Neural cell (in vitro differentiated cells): ENCODE data around the gene ZNF496.

ENCODE experiments used
- TAF1 ChIP-seq: IDR thresholded peaks from 2 replicates; pipeline ENCODE4 v1.6.1; 2012; ENCODE audit warnings: low read depth
- TF ChIP-seq, protein P1 (sequence below): fragments of 450-650 bp; IDR thresholded peaks from 2 replicates; pipeline ENCODE4 v1.5.1; 2014; ENCODE audit warnings: antibody characterized with exemption, mild to moderate bottlenecking, moderate library complexity; ENCODE audit not compliant: poor library complexity, severe bottlenecking
- TF ChIP-seq, protein P2 (sequence below): IDR thresholded peaks from 2 replicates; pipeline ENCODE4 v1.6.1; 2012; ENCODE audit warnings: borderline replicate concordance

DNA sequence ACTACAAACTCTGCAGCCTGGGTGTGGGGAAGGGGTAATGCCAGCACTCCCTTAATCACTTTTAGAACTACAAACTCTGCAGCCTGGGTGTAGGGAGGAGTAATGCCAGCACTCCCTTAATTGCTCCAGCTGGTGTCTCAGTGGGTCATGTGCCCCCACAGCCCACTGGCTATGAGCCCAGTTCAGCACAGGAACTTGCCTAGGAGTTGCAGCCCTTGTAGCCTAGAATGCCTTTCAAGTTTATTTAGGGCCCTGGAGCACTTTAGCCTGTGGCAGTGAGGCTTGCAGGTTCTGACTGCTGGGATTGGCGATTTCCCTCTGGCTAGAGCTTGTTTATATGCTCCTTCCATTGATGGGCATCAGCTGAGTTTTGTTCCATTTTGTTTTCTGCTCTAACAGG, 58.7 kb downstream of the ZNF496 start:
- TF ChIP-seq, protein P1, sequence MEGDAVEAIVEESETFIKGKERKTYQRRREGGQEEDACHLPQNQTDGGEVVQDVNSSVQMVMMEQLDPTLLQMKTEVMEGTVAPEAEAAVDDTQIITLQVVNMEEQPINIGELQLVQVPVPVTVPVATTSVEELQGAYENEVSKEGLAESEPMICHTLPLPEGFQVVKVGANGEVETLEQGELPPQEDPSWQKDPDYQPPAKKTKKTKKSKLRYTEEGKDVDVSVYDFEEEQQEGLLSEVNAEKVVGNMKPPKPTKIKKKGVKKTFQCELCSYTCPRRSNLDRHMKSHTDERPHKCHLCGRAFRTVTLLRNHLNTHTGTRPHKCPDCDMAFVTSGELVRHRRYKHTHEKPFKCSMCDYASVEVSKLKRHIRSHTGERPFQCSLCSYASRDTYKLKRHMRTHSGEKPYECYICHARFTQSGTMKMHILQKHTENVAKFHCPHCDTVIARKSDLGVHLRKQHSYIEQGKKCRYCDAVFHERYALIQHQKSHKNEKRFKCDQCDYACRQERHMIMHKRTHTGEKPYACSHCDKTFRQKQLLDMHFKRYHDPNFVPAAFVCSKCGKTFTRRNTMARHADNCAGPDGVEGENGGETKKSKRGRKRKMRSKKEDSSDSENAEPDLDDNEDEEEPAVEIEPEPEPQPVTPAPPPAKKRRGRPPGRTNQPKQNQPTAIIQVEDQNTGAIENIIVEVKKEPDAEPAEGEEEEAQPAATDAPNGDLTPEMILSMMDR, result no peak
- TF ChIP-seq, protein P2, sequence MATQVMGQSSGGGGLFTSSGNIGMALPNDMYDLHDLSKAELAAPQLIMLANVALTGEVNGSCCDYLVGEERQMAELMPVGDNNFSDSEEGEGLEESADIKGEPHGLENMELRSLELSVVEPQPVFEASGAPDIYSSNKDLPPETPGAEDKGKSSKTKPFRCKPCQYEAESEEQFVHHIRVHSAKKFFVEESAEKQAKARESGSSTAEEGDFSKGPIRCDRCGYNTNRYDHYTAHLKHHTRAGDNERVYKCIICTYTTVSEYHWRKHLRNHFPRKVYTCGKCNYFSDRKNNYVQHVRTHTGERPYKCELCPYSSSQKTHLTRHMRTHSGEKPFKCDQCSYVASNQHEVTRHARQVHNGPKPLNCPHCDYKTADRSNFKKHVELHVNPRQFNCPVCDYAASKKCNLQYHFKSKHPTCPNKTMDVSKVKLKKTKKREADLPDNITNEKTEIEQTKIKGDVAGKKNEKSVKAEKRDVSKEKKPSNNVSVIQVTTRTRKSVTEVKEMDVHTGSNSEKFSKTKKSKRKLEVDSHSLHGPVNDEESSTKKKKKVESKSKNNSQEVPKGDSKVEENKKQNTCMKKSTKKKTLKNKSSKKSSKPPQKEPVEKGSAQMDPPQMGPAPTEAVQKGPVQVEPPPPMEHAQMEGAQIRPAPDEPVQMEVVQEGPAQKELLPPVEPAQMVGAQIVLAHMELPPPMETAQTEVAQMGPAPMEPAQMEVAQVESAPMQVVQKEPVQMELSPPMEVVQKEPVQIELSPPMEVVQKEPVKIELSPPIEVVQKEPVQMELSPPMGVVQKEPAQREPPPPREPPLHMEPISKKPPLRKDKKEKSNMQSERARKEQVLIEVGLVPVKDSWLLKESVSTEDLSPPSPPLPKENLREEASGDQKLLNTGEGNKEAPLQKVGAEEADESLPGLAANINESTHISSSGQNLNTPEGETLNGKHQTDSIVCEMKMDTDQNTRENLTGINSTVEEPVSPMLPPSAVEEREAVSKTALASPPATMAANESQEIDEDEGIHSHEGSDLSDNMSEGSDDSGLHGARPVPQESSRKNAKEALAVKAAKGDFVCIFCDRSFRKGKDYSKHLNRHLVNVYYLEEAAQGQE, result no peak
- TF ChIP-seq TAF1, result no peak
